ENCODE measurements around the gene PTPRB. TPM values are rescaled to one million over a fixed set of nuclear protein-coding genes. Genes with fewer than 3 reads are reported as not detected.

PTPRB gene
- total RNA-seq (2021; fragmentation: NEBNext Ultra II Directional; extraction: Animal tissue kit (Norgen Biotek cat#: 25700)) (0.58 and 1.1 TPM in 2 replicates), polyA plus RNA-seq (2011; rRNA removed) (0.14 and 0.36 TPM in 2 replicates), polyA minus RNA-seq (2011; rRNA and poly(A)+ RNA removed) (0.98 and 2.0 TPM in 2 replicates)
- polyA plus RNA-seq (2011; cell fraction: cytosol; rRNA removed) = 0.31 TPM
- 0.44 TPM for polyA plus RNA-seq (2011; cell fraction: nucleus; rRNA removed)
- 0.62 to 0.74 TPM (median 0.69 TPM) in 4 replicates for polyA plus RNA-seq (2012, experiment 1 of 2)
- polyA plus RNA-seq (2012, experiment 2 of 2) = 0.18 TPM
- polyA plus RNA-seq (2013, experiment 1 of 2) = 1.7 TPM
- 1.7 TPM for polyA plus RNA-seq (2013, experiment 2 of 2)
- polyA minus RNA-seq (2011; cell fraction: cytosol; rRNA and poly(A)+ RNA removed) = 0.44 TPM
- 1.00 TPM for polyA minus RNA-seq (2011; cell fraction: nucleus; rRNA and poly(A)+ RNA removed)
- long read RNA-seq, experiment 1 = 0 reads
- long read RNA-seq, experiment 2 = 0 reads

- Histone ChIP-seq H2AFZ (ENCODE audit: low read length) (peak within 1 kb of the TSS; percentile 14; the same call in 1 of the 2 replicates), H3K14ac (ENCODE audit: insufficient read length) (no peak within 1 kb of the TSS), H3K18ac (ENCODE audit: extremely low read depth, low read length) (no peak within 1 kb of the TSS), H3K23ac (ENCODE audit: insufficient read length) (no peak within 1 kb of the TSS), H3K4me2 (ENCODE audit: insufficient read depth in 1 of 2, low read depth in 2 of 2, low read length in 2 of 2) (no peak within 1 kb of the TSS), H2BK20ac (ENCODE audit: low read length) (no peak within 1 kb of the TSS), H4K8ac (ENCODE audit: extremely low read depth, insufficient read depth, low read length) (no peak within 1 kb of the TSS), H3K27me3 (replicated peaks in 1 of 4; ENCODE audit: control insufficient read depth in 3 of 4, extremely low read depth in 1 of 4, insufficient read depth in 3 of 4, low read length in 3 of 4) (no peaks in the 10 kb centered on the region), H2BK120ac (replicated peaks; ENCODE audit: low read depth, low read length) (no peak within 1 kb of the TSS), H3K27ac (ENCODE audit: low read depth, low read length) (no peak within 1 kb of the TSS), H4K20me1 (replicated peaks in 1 of 2; ENCODE audit: control insufficient read depth in 1 of 2, insufficient read depth in 2 of 2, low read length in 2 of 2) (no peaks in the 10 kb centered on the region), H4K5ac (ENCODE audit: insufficient read length, low read depth, low read length) (no peak within 1 kb of the TSS), H2BK12ac (ENCODE audit: low read depth, low read length) (no peak within 1 kb of the TSS), H3K4me3 (ENCODE audit: extremely low read depth in 1 of 4, insufficient read depth in 2 of 4, low read depth in 3 of 4, low read length in 4 of 4) (no peak within 1 kb of the TSS), H3K4ac (replicated peaks; ENCODE audit: insufficient read length, low read depth, low read length) (no peak within 1 kb of the TSS), H4K91ac (replicated peaks; ENCODE audit: insufficient read length, low read length) (no peak within 1 kb of the TSS), H3K56ac (replicated peaks; ENCODE audit: insufficient read length, low read depth, low read length) (no peak within 1 kb of the TSS), H3K9me3 (ENCODE audit: insufficient read depth in 2 of 2, low read depth in 1 of 2, low read length in 1 of 2) (no peaks in the 10 kb centered on the region), H3K9ac (replicated peaks in 1 of 4; ENCODE audit: extremely low read depth in 1 of 4, low read depth in 3 of 4, low read length in 3 of 4) (no peak within 1 kb of the TSS), H2BK15ac (ENCODE audit: low read length) (no peak within 1 kb of the TSS), H3K79me2 (ENCODE audit: control insufficient read depth in 1 of 2, insufficient read depth in 2 of 2, low read length in 2 of 2) (no peaks in the 10 kb centered on the region), H3K36me3 (ENCODE audit: control insufficient read depth in 2 of 4, insufficient read depth in 4 of 4, low read length in 3 of 4) (no peaks in the 10 kb centered on the region), H3K4me1 (replicated peaks in 1 of 4; ENCODE audit: control insufficient read depth in 3 of 4, insufficient read depth in 4 of 4, low read length in 3 of 4) (no peaks in the 10 kb centered on the region), H3K79me1 (ENCODE audit: low read depth, low read length) (no peaks in the 10 kb centered on the region), H2BK5ac (ENCODE audit: low read depth, low read length) (no peak within 1 kb of the TSS), H2AK5ac (ENCODE audit: low read depth, low read length) (no peak within 1 kb of the TSS), H3K23me2 (ENCODE audit: low read depth, low read length) (no peaks in the 10 kb centered on the region)
- FAIRE-seq = no peak
- 88% methylated on average over 6 of the region's 6 CpGs; no CpG with 5 or more reads in 1 of the 2 experiments for WGBS, 2 experiments (ENCODE audit: extremely low coverage in 1 of 2, insufficient coverage in 1 of 2, insufficient read length in 1 of 2, insufficient replicate concordance in 2 of 2, low coverage in 1 of 2, low lambda C conversion rate in 2 of 2, missing lambda C conversion rate in 1 of 2)
- DNase-seq (ENCODE audit: low read depth in 1 of 2, low spot score in 2 of 2) = no peak
- ChIA-PET POLR2A (ENCODE audit: partially characterized antibody) (no interaction called here), CTCF (ENCODE audit: partially characterized antibody) (no interaction called here)
- TF ChIP-seq TCF12 (IDR thresholded peaks at IDR 0.05; ENCODE audit: low read depth, low read length) (no peak), GABPA (IDR thresholded peaks at IDR 0.05; ENCODE audit: borderline replicate concordance, insufficient read depth, low read length) (no peak), ATF2 (IDR thresholded peaks at IDR 0.05; ENCODE audit: low read length) (no peak), MAX (IDR thresholded peaks at IDR 0.05) (no peak), RAD21 (IDR thresholded peaks at IDR 0.05 in 1 of 2, conservative IDR thresholded peaks at IDR 0.05 in 1 of 2; ENCODE audit: low read depth in 2 of 2, low read length in 2 of 2) (no peak), POU5F1 (IDR thresholded peaks at IDR 0.05; ENCODE audit: low read depth, low read length) (no peak), POLR2AphosphoS5 (IDR thresholded peaks at IDR 0.05; ENCODE audit: low read depth, low read length) (no peak), BCL11A (IDR thresholded peaks at IDR 0.05; ENCODE audit: low read depth in 2 of 2, low read length in 2 of 2) (no peak), CEBPB (IDR thresholded peaks at IDR 0.05; ENCODE audit: low read depth, low read length) (no peak)
Measured at GRCh38 chr12:70637303-70638085, at the start of gene PTPRB. Gene PTPRB, minus strand, starts transcription at chr12:70637429. Its CDS starts 34 bp downstream, at chr12:70637395.

Measured in H1 (cell line).